HEK293 (cell line): ENCODE data around the gene NLRX1.

Source experiments
- CTCF ChIA-PET: fragments of 350-600 bp; formaldehyde crosslinking; extraction: SDS; loops from one replicate; lab custom pipeline; 2021; ENCODE audit warnings: antibody characterized with exemption; lab: Yijun Ruan, JAX
- POLR2A ChIA-PET: fragments of 300-600 bp; formaldehyde crosslinking; extraction: SDS; loops from one replicate; lab custom pipeline; 2020; ENCODE audit warnings: antibody characterized with exemption, inconsistent platforms; lab: Yijun Ruan, JAX
- H3K27ac ChIP-seq: fragments of 200-500 bp; sonication (Bioruptor generic); 2 replicates; pipeline ENCODE4 v1.5.1; 2014; ENCODE audit warnings: low read depth, low read length, control low read depth, inconsistent platforms; ENCODE audit errors: extremely low read depth
- H3K36me3 ChIP-seq, 2 experiments: fragments of 200-500 bp in 1 of 2; sonication (Bioruptor generic) in 1 of 2; 1 replicate in 1 of 2; 2 replicates in 1 of 2; pipeline ENCODE4 v1.5.1; 2014 to 2017; ENCODE audit warnings: inconsistent platforms in 2 of 2, low read length in 2 of 2; ENCODE audit not compliant: control insufficient read depth in 2 of 2, insufficient read depth in 1 of 2
- H3K4me1 ChIP-seq: fragments of 200-500 bp; sonication (Bioruptor generic); 2 replicates; pipeline ENCODE4 v1.5.1; 2014; ENCODE audit warnings: mild to moderate bottlenecking, low read length, inconsistent platforms; ENCODE audit not compliant: control insufficient read depth, insufficient read depth
- H3K4me3 ChIP-seq: 2 replicates; pipeline ENCODE4 v1.5.1; 2011; ENCODE audit warnings: low read depth, mild to moderate bottlenecking, control low read depth, low read length, moderate library complexity
- H3K9me3 ChIP-seq: fragments of 200-500 bp; sonication (Bioruptor generic); 2 replicates; pipeline ENCODE4 v1.5.1; 2014; ENCODE audit warnings: low read depth, low read length, inconsistent platforms; ENCODE audit not compliant: control insufficient read depth, insufficient read depth
- EGR2 ChIP-seq: fragments of 450-650 bp; formaldehyde crosslinking; IDR thresholded peaks from 2 replicates; pipeline ENCODE4 v1.5.1; 2016; ENCODE audit warnings: low read depth, missing biosample characterization, missing genetic modification characterization
- GFI1B ChIP-seq: fragments of 450-650 bp; formaldehyde crosslinking; IDR thresholded peaks from 2 replicates; pipeline ENCODE4 v1.5.1; 2016; ENCODE audit warnings: missing biosample characterization, missing genetic modification characterization
- GLI2 ChIP-seq: fragments of 450-650 bp; formaldehyde crosslinking; IDR thresholded peaks from 2 replicates; pipeline ENCODE4; 2017; ENCODE audit warnings: missing biosample characterization, missing genetic modification characterization, low read depth, borderline replicate concordance
- GLIS2 ChIP-seq: fragments of 450-650 bp; formaldehyde crosslinking; IDR thresholded peaks from 2 replicates; pipeline ENCODE4 v1.5.1; 2016; ENCODE audit warnings: missing biosample characterization, missing genetic modification characterization
- KLF16 ChIP-seq: fragments of 450-650 bp; formaldehyde crosslinking; IDR thresholded peaks from 2 replicates; pipeline ENCODE4 v1.5.1; 2017; ENCODE audit warnings: missing biosample characterization, missing genetic modification characterization
- MZF1 ChIP-seq: fragments of 450-650 bp; formaldehyde crosslinking; IDR thresholded peaks from 2 replicates; pipeline ENCODE4 v1.5.1; 2017; ENCODE audit warnings: missing biosample characterization, missing genetic modification characterization, borderline replicate concordance
- TRIM28 ChIP-seq: IDR thresholded peaks from 2 replicates; pipeline ENCODE4 v1.6.1; 2011; ENCODE audit warnings: low read length, control low read depth, borderline replicate concordance
- WT1 ChIP-seq: fragments of 450-650 bp; formaldehyde crosslinking; IDR thresholded peaks from 2 replicates; pipeline ENCODE4 v1.5.1; 2016; ENCODE audit warnings: missing biosample characterization, missing genetic modification characterization
- ZFP37 ChIP-seq: fragments of 450-650 bp; formaldehyde crosslinking; IDR thresholded peaks from 2 replicates; pipeline ENCODE4 v1.5.1; 2016; ENCODE audit warnings: missing biosample characterization, missing genetic modification characterization
- ZNF169 ChIP-seq: fragments of 450-650 bp; formaldehyde crosslinking; IDR thresholded peaks from 2 replicates; pipeline ENCODE4 v1.5.1; 2016; ENCODE audit warnings: missing biosample characterization, missing genetic modification characterization
- ZNF514 ChIP-seq: fragments of 450-650 bp; formaldehyde crosslinking; IDR thresholded peaks from 2 replicates; pipeline ENCODE4 v1.5.1; 2016; ENCODE audit warnings: missing biosample characterization, missing genetic modification characterization
- ZNF600 ChIP-seq: fragments of 450-650 bp; formaldehyde crosslinking; IDR thresholded peaks from 2 replicates; pipeline ENCODE4 v1.5.1; 2016; ENCODE audit warnings: missing biosample characterization, missing genetic modification characterization
- ZNF791 ChIP-seq: fragments of 450-650 bp; formaldehyde crosslinking; IDR thresholded peaks from 2 replicates; pipeline ENCODE4 v1.5.1; 2016; ENCODE audit warnings: missing biosample characterization, missing genetic modification characterization
- TF ChIP-seq, protein P1 (sequence below): fragments of 450-650 bp; formaldehyde crosslinking; IDR thresholded peaks from 2 replicates; pipeline ENCODE4 v1.5.0; 2017; ENCODE audit warnings: missing biosample characterization, missing genetic modification characterization, borderline replicate concordance
- TF ChIP-seq, protein P2 (sequence below): fragments of 450-650 bp; formaldehyde crosslinking; IDR thresholded peaks from 2 replicates; pipeline ENCODE4 v1.5.1; 2016; ENCODE audit warnings: missing biosample characterization, missing genetic modification characterization
- TF ChIP-seq, protein P3 (sequence below): fragments of 450-650 bp; IDR thresholded peaks from 2 replicates; pipeline ENCODE4 v1.5.1; 2018; ENCODE audit warnings: missing biosample characterization, mild to moderate bottlenecking, missing genetic modification characterization
- TF ChIP-seq, protein P4 (sequence below): fragments of 450-650 bp; formaldehyde crosslinking; IDR thresholded peaks from 2 replicates; pipeline ENCODE4 v1.5.1; 2016; ENCODE audit warnings: missing biosample characterization, missing genetic modification characterization, low read depth
- TF ChIP-seq, protein P5 (sequence below): fragments of 450-650 bp; formaldehyde crosslinking; IDR thresholded peaks from 2 replicates; pipeline ENCODE4 v1.5.1; 2016; ENCODE audit warnings: missing biosample characterization, missing genetic modification characterization
- TF ChIP-seq, protein P6 (sequence below): fragments of 450-650 bp; formaldehyde crosslinking; IDR thresholded peaks from 2 replicates; pipeline ENCODE4 v1.5.1; 2016; ENCODE audit warnings: missing biosample characterization, missing genetic modification characterization

Gene NLRX1

DNA sequence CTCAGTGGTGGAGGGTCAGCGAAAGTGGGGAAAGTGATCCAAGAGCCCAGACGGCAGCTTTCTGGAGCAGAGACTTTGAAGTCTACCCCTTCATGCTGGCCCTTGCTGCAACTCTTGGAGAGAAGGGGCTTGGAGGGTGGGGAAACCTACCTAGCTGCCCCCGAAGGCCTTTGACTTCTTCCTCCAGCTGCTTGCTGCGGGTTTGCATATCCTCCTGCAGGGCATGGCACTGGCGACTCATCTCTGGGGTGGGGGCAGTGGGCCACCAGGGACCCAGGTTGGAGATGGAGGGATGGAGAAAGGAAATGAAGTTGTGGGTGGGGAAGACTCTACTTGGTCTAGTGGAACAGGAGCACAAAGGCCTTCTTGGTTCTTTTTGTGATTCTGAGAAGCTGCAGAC is 24.5 kb downstream of the NLRX1 start:
- Histone ChIP-seq H3K4me1 (no peaks in the 10 kb centered on the region), H3K36me3 (no peaks in the 10 kb centered on the region), H3K4me3 (no peak overlapping the region), H3K27ac (no peak overlapping the region), H3K9me3 (no peaks in the 10 kb centered on the region)
- ChIA-PET CTCF (interaction anchor here (0.7 to 1.0 kb wide), 4 partner anchors 11 to 424 kb away, joined by 3 read pairs; no protein-coding TSS in a partner anchor), POLR2A (interaction anchor here (1.0 kb wide), 1 partner anchor 23 kb away, joined by 3 read pairs; no protein-coding TSS in a partner anchor)
- TF ChIP-seq GLIS2 (no peak), ZNF791 (no peak), ZNF514 (no peak), KLF16 (tag by site-specific recombination) (no peak), ZFP37 (tag by site-specific recombination) (no peak), MZF1 (no peak), GFI1B (tag by site-specific recombination) (no peak), GLI2 (tag by site-specific recombination) (no peak), ZNF169 (tag by site-specific recombination) (no peak)
- TF ChIP-seq, protein P1, sequence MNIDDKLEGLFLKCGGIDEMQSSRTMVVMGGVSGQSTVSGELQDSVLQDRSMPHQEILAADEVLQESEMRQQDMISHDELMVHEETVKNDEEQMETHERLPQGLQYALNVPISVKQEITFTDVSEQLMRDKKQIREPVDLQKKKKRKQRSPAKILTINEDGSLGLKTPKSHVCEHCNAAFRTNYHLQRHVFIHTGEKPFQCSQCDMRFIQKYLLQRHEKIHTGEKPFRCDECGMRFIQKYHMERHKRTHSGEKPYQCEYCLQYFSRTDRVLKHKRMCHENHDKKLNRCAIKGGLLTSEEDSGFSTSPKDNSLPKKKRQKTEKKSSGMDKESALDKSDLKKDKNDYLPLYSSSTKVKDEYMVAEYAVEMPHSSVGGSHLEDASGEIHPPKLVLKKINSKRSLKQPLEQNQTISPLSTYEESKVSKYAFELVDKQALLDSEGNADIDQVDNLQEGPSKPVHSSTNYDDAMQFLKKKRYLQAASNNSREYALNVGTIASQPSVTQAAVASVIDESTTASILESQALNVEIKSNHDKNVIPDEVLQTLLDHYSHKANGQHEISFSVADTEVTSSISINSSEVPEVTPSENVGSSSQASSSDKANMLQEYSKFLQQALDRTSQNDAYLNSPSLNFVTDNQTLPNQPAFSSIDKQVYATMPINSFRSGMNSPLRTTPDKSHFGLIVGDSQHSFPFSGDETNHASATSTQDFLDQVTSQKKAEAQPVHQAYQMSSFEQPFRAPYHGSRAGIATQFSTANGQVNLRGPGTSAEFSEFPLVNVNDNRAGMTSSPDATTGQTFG: no peak
- TF ChIP-seq, protein P2, sequence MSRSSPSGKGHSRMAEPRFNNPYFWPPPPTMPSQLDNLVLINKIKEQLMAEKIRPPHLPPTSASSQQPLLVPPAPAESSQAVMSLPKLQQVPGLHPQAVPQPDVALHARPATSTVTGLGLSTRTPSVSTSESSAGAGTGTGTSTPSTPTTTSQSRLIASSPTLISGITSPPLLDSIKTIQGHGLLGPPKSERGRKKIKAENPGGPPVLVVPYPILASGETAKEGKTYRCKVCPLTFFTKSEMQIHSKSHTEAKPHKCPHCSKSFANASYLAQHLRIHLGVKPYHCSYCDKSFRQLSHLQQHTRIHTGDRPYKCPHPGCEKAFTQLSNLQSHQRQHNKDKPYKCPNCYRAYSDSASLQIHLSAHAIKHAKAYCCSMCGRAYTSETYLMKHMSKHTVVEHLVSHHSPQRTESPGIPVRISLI (tag by site-specific recombination): no peak
- TF ChIP-seq, protein P3, sequence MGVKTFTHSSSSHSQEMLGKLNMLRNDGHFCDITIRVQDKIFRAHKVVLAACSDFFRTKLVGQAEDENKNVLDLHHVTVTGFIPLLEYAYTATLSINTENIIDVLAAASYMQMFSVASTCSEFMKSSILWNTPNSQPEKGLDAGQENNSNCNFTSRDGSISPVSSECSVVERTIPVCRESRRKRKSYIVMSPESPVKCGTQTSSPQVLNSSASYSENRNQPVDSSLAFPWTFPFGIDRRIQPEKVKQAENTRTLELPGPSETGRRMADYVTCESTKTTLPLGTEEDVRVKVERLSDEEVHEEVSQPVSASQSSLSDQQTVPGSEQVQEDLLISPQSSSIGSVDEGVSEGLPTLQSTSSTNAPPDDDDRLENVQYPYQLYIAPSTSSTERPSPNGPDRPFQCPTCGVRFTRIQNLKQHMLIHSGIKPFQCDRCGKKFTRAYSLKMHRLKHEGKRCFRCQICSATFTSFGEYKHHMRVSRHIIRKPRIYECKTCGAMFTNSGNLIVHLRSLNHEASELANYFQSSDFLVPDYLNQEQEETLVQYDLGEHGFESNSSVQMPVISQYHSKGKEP (tag by site-specific recombination): no peak
- TF ChIP-seq, protein P4, sequence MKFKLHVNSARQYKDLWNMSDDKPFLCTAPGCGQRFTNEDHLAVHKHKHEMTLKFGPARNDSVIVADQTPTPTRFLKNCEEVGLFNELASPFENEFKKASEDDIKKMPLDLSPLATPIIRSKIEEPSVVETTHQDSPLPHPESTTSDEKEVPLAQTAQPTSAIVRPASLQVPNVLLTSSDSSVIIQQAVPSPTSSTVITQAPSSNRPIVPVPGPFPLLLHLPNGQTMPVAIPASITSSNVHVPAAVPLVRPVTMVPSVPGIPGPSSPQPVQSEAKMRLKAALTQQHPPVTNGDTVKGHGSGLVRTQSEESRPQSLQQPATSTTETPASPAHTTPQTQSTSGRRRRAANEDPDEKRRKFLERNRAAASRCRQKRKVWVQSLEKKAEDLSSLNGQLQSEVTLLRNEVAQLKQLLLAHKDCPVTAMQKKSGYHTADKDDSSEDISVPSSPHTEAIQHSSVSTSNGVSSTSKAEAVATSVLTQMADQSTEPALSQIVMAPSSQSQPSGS: no peak

DNA sequence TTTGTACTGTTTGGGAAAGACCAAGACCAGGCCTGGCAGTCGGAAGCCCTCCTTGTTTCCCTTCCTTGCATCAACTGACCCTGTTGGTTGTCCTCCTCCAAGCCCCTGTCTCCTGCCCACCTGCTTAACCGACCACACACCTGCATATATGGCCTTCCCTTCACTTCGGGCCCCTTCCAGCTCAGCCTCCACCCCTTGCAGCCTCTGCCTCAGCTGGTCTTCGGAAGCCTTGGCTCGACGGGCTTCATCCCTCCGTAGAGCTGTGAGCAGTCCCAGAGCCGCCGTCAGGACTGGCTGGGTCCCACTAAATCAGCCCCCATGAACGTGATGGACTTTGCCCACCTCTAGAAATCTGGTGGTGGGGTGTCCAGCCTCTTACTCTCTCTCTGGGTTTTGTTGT is 25.1 kb downstream of the NLRX1 start:
- ChIA-PET POLR2A (no interaction called here), CTCF (interaction anchor here (0.6 to 2.1 kb wide), 4 partner anchors 11 to 130 kb away, joined by 3 to 5 read pairs (median 4); no protein-coding TSS in a partner anchor)

More for the DNA sequence above, 25.1 kb downstream of the NLRX1 start:
- no peaks in the 10 kb centered on the region for H3K36me3 ChIP-seq
- no peaks in the 10 kb centered on the region for H3K4me1 ChIP-seq
- no peaks in the 10 kb centered on the region for H3K9me3 ChIP-seq
- H3K27ac ChIP-seq: no peak overlapping the region
- no peak overlapping the region for H3K4me3 ChIP-seq
- TF ChIP-seq WT1 (tag by site-specific recombination): no peak
- no peak for TF ChIP-seq TRIM28
- TF ChIP-seq EGR2 (tag by site-specific recombination): no peak
- TF ChIP-seq, protein P5, sequence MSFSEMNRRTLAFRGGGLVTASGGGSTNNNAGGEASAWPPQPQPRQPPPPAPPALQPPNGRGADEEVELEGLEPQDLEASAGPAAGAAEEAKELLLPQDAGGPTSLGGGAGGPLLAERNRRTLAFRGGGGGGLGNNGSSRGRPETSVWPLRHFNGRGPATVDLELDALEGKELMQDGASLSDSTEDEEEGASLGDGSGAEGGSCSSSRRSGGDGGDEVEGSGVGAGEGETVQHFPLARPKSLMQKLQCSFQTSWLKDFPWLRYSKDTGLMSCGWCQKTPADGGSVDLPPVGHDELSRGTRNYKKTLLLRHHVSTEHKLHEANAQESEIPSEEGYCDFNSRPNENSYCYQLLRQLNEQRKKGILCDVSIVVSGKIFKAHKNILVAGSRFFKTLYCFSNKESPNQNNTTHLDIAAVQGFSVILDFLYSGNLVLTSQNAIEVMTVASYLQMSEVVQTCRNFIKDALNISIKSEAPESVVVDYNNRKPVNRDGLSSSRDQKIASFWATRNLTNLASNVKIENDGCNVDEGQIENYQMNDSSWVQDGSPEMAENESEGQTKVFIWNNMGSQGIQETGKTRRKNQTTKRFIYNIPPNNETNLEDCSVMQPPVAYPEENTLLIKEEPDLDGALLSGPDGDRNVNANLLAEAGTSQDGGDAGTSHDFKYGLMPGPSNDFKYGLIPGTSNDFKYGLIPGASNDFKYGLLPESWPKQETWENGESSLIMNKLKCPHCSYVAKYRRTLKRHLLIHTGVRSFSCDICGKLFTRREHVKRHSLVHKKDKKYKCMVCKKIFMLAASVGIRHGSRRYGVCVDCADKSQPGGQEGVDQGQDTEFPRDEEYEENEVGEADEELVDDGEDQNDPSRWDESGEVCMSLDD (tag by site-specific recombination): no peak
- TF ChIP-seq, protein P1: no peak
- TF ChIP-seq ZNF600 (tag by site-specific recombination): no peak
- TF ChIP-seq, protein P6, sequence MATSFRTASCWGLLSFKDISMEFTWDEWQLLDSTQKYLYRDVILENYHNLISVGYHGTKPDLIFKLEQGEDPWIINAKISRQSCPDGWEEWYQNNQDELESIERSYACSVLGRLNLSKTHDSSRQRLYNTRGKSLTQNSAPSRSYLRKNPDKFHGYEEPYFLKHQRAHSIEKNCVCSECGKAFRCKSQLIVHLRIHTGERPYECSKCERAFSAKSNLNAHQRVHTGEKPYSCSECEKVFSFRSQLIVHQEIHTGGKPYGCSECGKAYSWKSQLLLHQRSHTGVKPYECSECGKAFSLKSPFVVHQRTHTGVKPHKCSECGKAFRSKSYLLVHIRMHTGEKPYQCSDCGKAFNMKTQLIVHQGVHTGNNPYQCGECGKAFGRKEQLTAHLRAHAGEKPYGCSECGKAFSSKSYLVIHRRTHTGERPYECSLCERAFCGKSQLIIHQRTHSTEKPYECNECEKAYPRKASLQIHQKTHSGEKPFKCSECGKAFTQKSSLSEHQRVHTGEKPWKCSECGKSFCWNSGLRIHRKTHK (tag by site-specific recombination): no peak
- TF ChIP-seq, all 188 proteins: peak for 0
